PC-3 (cell line): ENCODE data around the gene ZNF432.

Source experiments
- CTCF ChIP-seq: fragments of 300-600 bp; sonication (generic); conservative IDR thresholded peaks from 2 replicates; pipeline ENCODE4 v1.5.1; 2017; ENCODE audit warnings: antibody characterized with exemption, low read depth, mild to moderate bottlenecking, low read length
- EZH2 ChIP-seq: fragments of 300-600 bp; sonication (generic); IDR thresholded peaks from one replicate; pipeline ENCODE4 v1.6.1; 2017; ENCODE audit warnings: antibody characterized with exemption, mild to moderate bottlenecking, low read length; ENCODE audit not compliant: unreplicated experiment
- EZH2phosphoT487 ChIP-seq: fragments of 300-600 bp; sonication (generic); IDR thresholded peaks from 2 replicates; pipeline ENCODE4 v1.6.1; 2018; ENCODE audit warnings: mild to moderate bottlenecking, antibody characterized with exemption, low read length, borderline replicate concordance

- TF ChIP-seq EZH2phosphoT487 (no peak), CTCF (no peak), EZH2 (no peak)
Measured at GRCh38 chr19:51993422-51993821, 55.2 kb downstream of the ZNF432 start.
